Natural killer cell (primary cell): ENCODE results near the gene DIMT1. TPM values are rescaled to one million over a fixed set of nuclear protein-coding genes. Genes with fewer than 3 reads are reported as not detected.

Experiments
- ATAC-seq, 3 donors: fragments of 150-1000 bp in 2 of 3; fragments of 200-7000 bp in 1 of 3; cut with Tn5 transposase; 1 replicate in 1 of 3; 2 replicates in 2 of 3; pipeline ENCODE4 v1.10.0; 2021; ENCODE audit warnings: mild to moderate bottlenecking in 2 of 3, moderate library complexity in 2 of 3
- DNase-seq, 2 donors: peaks; one replicate each; pipeline versions ENCODE4 v3.0.0 to v3.0.0-alpha.2; 2013 to 2021; ENCODE audit warnings: mixed read lengths in 1 of 2
- H3K27ac ChIP-seq: one replicate; pipeline ENCODE4 v1.5.1; 2013; ENCODE audit warnings: mild to moderate bottlenecking, low read length
- H3K27me3 ChIP-seq: one replicate; pipeline ENCODE4 v1.6.1; 2013; ENCODE audit warnings: low read length; ENCODE audit not compliant: control insufficient read depth, insufficient read depth
- H3K36me3 ChIP-seq: one replicate; pipeline ENCODE4 v1.6.1; 2013; ENCODE audit warnings: low read length; ENCODE audit not compliant: control insufficient read depth, insufficient read depth
- H3K4me1 ChIP-seq: one replicate; pipeline ENCODE4 v1.6.1; 2013; ENCODE audit warnings: low read length; ENCODE audit not compliant: control insufficient read depth, insufficient read depth
- H3K4me3 ChIP-seq: one replicate; pipeline ENCODE4 v1.5.1; 2013; ENCODE audit warnings: low read length
- H3K9me3 ChIP-seq: one replicate; pipeline ENCODE4 v1.6.1; 2013; ENCODE audit warnings: low read length; ENCODE audit not compliant: control insufficient read depth, insufficient read depth
- H3K27ac Mint-ChIP-seq, 2 donors: one replicate each; pipeline ENCODE4 v1.8.0; 2022; ENCODE audit warnings: mild to moderate bottlenecking in 2 of 2, mixed read lengths in 2 of 2, moderate library complexity in 1 of 2
- H3K27me3 Mint-ChIP-seq, 2 donors: one replicate each; pipeline ENCODE4 v1.8.0; 2022; ENCODE audit warnings: low read depth in 2 of 2, mixed read lengths in 2 of 2
- H3K36me3 Mint-ChIP-seq: one replicate; pipeline ENCODE4 v1.8.0; 2022; ENCODE audit warnings: mixed read lengths
- H3K4me1 Mint-ChIP-seq, 2 donors: one replicate each; pipeline ENCODE4 v1.8.0; 2022; ENCODE audit warnings: mixed read lengths in 2 of 2
- H3K4me3 Mint-ChIP-seq: one replicate; pipeline ENCODE4 v1.8.0; 2022; ENCODE audit warnings: mild to moderate bottlenecking, moderate library complexity, mixed read lengths
- H3K9me3 Mint-ChIP-seq, 2 donors: one replicate each; pipeline ENCODE4 v1.8.0; 2022; ENCODE audit warnings: mixed read lengths in 2 of 2
- WGBS: methylation state at CpG from one replicate; pipeline ENCODE4 v1.1.7; 2013; ENCODE audit warnings: missing lambda C conversion rate; ENCODE audit not compliant: insufficient coverage; 5-methylcytosine and 5-hydroxymethylcytosine counted together
- intact Hi-C: fragments of 100-400 bp; cut with micrococcal nuclease; formaldehyde crosslinking; loops from one replicate; pipeline ENCODE4 v1.14.2; 2022
- total RNA-seq, 4 donors: library from RNA; stranded (reverse); fragments of 120-200 nt in 1 of 4; gene quantifications; one replicate each; pipeline versions ENCODE4 v1.2.3 to v1.2.4, GENCODE V29; 2013 to 2022
- TF ChIP-seq, protein P1 (sequence below): fragments of 200-600 bp; IDR thresholded peaks from one replicate; pipeline ENCODE4 v1.8.0; 2022; ENCODE audit warnings: antibody characterized with exemption

DIMT1 gene
- total RNA-seq, 3 donors from 2014 or later (not counting 1 experiment from before 2014, with no cell fraction given): 8.9 to 10.9 (median 10.1) TPM

DNA sequence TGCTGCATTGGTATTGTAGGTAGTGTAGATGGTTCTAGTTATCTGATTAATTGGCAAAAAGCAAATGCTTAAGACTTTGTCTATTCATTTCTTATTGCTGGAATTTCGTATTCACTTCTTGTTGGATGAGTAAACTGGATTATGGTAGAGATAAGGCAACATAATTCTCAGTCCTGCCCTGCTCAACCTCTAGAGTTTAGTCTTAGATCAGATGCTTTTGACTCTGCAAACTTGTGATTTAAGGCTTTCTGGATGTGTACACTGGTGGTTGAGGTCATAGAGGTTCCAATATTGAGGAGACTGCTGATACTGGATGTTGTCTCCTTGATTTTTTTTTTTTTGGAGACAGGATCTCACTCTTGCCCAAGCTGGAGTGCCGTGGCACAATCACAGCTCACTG lies 62.7 kb downstream of the DIMT1 start:
- H3K36me3 ChIP-seq: no peaks in the 10 kb centered on the region
- Mint-ChIP-seq H3K9me3 (no peaks in the 10 kb centered on the region), H3K4me1 (peaks cover 49 to 57% of the 10 kb centered on the region in 2 donors), H3K27ac (peak overlapping the region; percentile 79 to 84), H3K4me3 (no peak overlapping the region), H3K36me3 (no peaks in the 10 kb centered on the region), H3K27me3 (no peaks in the 10 kb centered on the region)
- WGBS: 88% methylated on average over 2 of the region's 2 CpGs
- no peak overlapping the region for H3K27ac ChIP-seq
- ATAC-seq (no peak), DNase-seq (no peak)
- no peak overlapping the region for H3K4me3 ChIP-seq
- intact Hi-C loops: loop anchor here (5.0 kb wide), 1 partner anchor 34 kb away; the partner anchor contains the start of gene KIF2A
- peaks cover 18% of the 10 kb centered on the region for H3K4me1 ChIP-seq
- TF ChIP-seq, protein P1, sequence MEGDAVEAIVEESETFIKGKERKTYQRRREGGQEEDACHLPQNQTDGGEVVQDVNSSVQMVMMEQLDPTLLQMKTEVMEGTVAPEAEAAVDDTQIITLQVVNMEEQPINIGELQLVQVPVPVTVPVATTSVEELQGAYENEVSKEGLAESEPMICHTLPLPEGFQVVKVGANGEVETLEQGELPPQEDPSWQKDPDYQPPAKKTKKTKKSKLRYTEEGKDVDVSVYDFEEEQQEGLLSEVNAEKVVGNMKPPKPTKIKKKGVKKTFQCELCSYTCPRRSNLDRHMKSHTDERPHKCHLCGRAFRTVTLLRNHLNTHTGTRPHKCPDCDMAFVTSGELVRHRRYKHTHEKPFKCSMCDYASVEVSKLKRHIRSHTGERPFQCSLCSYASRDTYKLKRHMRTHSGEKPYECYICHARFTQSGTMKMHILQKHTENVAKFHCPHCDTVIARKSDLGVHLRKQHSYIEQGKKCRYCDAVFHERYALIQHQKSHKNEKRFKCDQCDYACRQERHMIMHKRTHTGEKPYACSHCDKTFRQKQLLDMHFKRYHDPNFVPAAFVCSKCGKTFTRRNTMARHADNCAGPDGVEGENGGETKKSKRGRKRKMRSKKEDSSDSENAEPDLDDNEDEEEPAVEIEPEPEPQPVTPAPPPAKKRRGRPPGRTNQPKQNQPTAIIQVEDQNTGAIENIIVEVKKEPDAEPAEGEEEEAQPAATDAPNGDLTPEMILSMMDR: no peak
- no peaks in the 10 kb centered on the region for H3K9me3 ChIP-seq
- H3K27me3 ChIP-seq: no peaks in the 10 kb centered on the region

DNA sequence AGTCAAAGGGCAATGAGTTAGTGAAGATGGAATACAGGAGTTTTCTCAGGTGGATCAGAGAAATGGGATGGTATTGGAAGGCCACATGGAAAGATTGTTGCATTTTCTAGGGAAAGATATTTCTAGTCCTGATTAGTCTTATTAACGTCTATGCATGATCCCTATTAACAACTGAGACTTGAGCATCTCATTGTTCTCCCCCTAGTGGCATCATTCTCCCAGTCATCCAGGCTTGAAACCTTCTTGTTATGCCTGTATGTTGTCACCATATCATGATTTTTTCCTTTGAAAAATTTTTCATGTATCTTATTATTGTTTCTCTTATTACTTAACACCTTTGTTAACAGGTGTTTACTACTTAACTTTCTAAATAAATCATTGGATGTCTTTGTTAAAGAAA lies 63.3 kb downstream of the DIMT1 start:
- no peaks in the 10 kb centered on the region for H3K27me3 Mint-ChIP-seq
- ATAC-seq (peak in 1 of 3 donors; percentile 40), DNase-seq (peak in 1 of 2 donors; percentile 72)
- Histone ChIP-seq H3K9me3 (no peaks in the 10 kb centered on the region), H3K4me1 (peaks cover 18% of the 10 kb centered on the region), H3K4me3 (no peak overlapping the region), H3K27ac (no peak overlapping the region), H3K36me3 (peaks cover under 1% of the 10 kb centered on the region), H3K27me3 (no peaks in the 10 kb centered on the region)
- no peaks in the 10 kb centered on the region for H3K36me3 Mint-ChIP-seq
- WGBS: 43% methylated on average over 1 of the region's 1 CpG
- H3K4me3 Mint-ChIP-seq: no peak overlapping the region
- H3K9me3 Mint-ChIP-seq: no peaks in the 10 kb centered on the region
- intact Hi-C loops: loop anchor here (5.0 kb wide), 1 partner anchor 33 kb away; the partner anchor contains the start of gene KIF2A
- H3K4me1 Mint-ChIP-seq: peaks cover 53 to 57% of the 10 kb centered on the region in 2 donors
- H3K27ac Mint-ChIP-seq: no peak overlapping the region
- TF ChIP-seq, protein P1: peak; percentile 9

Other genes starting within 250 kb of the DIMT1 start
- 10 to 100 TPM; 80.4 to 95.2 (median 80.6) TPM for gene KIF2A, start 97.7 kb downstream of the DIMT1 start, total RNA-seq
- gene IPO11, start 8.9 kb upstream of the DIMT1 start, total RNA-seq: 10 to 100 TPM; 16.6 to 31.4 (median 30.7) TPM
- gene LRRC70, start 174.9 kb upstream of the DIMT1 start, total RNA-seq: 10 to 100 TPM; 17.6 to 29.5 (median 21.2) TPM